ENCODE results near the gene APBB3.

APBB3 gene

DNA sequence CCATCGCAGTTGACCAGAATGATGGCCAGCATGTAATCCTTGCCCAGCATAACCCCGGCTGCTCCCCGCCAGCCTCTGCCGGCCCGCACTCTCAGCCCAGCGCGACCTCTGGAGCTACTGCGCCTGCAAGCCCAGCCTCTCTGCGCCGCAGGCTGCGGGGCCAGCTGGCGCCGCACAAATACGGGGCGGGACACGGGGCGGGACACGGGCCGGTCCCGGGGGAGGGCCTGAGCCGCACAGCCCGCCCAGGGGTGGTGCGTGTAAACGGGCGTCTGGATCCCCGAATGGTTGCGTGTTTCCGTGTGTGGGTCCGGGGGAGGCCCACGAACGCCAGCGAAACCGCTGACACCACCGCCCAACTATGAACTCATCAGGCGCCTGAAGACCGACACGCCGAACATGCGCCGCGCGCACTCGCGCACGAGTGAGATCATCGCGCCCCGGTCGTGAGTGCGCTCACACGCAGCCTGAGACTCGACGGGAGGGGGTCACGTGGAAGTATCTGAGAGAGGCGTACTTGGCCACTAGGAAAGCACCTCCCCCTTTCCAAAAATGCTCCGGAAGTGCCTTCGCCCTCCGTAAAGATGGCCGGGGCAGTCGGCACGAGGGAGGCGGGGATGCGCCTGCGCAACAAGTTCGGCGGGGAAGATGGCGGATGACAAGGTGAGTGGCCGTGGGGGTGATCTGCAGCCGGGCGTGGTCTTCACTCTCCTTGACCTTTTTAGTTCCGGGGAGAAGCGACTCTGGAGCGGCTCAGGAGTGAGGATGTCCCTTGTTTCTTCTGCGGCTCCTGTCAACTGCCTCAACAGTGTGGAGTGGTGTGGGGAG, at the start of gene APBB3, which contains the start of gene SLC35A4 (continued):
- TF ChIP-seq ZNF792 (tag by site-specific recombination; IDR thresholded peaks at IDR 0.05) (no peak), ZXDB (tag by site-specific recombination; IDR thresholded peaks at IDR 0.05) (peak; percentile 94), ZNF112 (tag by site-specific recombination; IDR thresholded peaks at IDR 0.05) (no peak), ZNF16 (tag by site-specific recombination; IDR thresholded peaks at IDR 0.05; ENCODE audit: low read depth) (no peak), ZNF155 (tag by site-specific recombination; IDR thresholded peaks at IDR 0.05) (no peak), ZNF660 (tag by site-specific recombination; IDR thresholded peaks at IDR 0.05) (peak; percentile 90), ZSCAN18 (tag by site-specific recombination; IDR thresholded peaks at IDR 0.05) (no peak), ZBTB10 (tag by site-specific recombination; IDR thresholded peaks at IDR 0.05) (peak; percentile 73), ZNF529 (tag by site-specific recombination; IDR thresholded peaks at IDR 0.05; ENCODE audit: insufficient replicate concordance) (no peak), ZNF544 (tag by site-specific recombination; IDR thresholded peaks at IDR 0.05) (no peak), SP3 (tag by site-specific recombination; IDR thresholded peaks at IDR 0.05) (peak; percentile 98), KLF8 (tag by site-specific recombination; IDR thresholded peaks at IDR 0.05) (peak; percentile 95), ZNF157 (tag by site-specific recombination; IDR thresholded peaks at IDR 0.05) (no peak), ZBTB7A (tag by site-specific recombination; IDR thresholded peaks at IDR 0.05; ENCODE audit: low read depth) (no peak), ZNF391 (tag by site-specific recombination; IDR thresholded peaks at IDR 0.05; ENCODE audit: borderline replicate concordance, low read depth) (peak; percentile 74; the same call in 1 of the 2 replicates), ZNF785 (tag by site-specific recombination; IDR thresholded peaks at IDR 0.05) (peak; percentile 100), HOXC10 (CRISPR knock-in tag; IDR thresholded peaks at IDR 0.05) (no peak), ZNF223 (tag by site-specific recombination; IDR thresholded peaks at IDR 0.05) (no peak), ZNF292 (tag by site-specific recombination; IDR thresholded peaks at IDR 0.05; ENCODE audit: borderline replicate concordance, low read depth) (no peak)
- TF ChIP-seq, protein P1, sequence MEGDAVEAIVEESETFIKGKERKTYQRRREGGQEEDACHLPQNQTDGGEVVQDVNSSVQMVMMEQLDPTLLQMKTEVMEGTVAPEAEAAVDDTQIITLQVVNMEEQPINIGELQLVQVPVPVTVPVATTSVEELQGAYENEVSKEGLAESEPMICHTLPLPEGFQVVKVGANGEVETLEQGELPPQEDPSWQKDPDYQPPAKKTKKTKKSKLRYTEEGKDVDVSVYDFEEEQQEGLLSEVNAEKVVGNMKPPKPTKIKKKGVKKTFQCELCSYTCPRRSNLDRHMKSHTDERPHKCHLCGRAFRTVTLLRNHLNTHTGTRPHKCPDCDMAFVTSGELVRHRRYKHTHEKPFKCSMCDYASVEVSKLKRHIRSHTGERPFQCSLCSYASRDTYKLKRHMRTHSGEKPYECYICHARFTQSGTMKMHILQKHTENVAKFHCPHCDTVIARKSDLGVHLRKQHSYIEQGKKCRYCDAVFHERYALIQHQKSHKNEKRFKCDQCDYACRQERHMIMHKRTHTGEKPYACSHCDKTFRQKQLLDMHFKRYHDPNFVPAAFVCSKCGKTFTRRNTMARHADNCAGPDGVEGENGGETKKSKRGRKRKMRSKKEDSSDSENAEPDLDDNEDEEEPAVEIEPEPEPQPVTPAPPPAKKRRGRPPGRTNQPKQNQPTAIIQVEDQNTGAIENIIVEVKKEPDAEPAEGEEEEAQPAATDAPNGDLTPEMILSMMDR (tag by site-specific recombination; IDR thresholded peaks at IDR 0.05): no peak
- TF ChIP-seq, protein P2, sequence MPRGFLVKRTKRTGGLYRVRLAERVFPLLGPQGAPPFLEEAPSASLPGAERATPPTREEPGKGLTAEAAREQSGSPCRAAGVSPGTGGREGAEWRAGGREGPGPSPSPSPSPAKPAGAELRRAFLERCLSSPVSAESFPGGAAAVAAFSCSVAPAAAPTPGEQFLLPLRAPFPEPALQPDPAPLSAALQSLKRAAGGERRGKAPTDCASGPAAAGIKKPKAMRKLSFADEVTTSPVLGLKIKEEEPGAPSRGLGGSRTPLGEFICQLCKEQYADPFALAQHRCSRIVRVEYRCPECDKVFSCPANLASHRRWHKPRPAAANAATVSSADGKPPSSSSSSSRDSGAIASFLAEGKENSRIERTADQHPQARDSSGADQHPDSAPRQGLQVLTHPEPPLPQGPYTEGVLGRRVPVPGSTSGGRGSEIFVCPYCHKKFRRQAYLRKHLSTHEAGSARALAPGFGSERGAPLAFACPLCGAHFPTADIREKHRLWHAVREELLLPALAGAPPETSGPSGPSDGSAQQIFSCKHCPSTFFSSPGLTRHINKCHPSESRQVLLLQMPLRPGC (tag by site-specific recombination; IDR thresholded peaks at IDR 0.05): peak; percentile 42; the same call in 1 of the 2 replicates
- TF ChIP-seq, protein P3, sequence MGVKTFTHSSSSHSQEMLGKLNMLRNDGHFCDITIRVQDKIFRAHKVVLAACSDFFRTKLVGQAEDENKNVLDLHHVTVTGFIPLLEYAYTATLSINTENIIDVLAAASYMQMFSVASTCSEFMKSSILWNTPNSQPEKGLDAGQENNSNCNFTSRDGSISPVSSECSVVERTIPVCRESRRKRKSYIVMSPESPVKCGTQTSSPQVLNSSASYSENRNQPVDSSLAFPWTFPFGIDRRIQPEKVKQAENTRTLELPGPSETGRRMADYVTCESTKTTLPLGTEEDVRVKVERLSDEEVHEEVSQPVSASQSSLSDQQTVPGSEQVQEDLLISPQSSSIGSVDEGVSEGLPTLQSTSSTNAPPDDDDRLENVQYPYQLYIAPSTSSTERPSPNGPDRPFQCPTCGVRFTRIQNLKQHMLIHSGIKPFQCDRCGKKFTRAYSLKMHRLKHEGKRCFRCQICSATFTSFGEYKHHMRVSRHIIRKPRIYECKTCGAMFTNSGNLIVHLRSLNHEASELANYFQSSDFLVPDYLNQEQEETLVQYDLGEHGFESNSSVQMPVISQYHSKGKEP (tag by site-specific recombination; IDR thresholded peaks at IDR 0.05): 0 out of 2 replicates have a peak, but pooled peaks have one; percentile 10
- TF ChIP-seq, protein P4, sequence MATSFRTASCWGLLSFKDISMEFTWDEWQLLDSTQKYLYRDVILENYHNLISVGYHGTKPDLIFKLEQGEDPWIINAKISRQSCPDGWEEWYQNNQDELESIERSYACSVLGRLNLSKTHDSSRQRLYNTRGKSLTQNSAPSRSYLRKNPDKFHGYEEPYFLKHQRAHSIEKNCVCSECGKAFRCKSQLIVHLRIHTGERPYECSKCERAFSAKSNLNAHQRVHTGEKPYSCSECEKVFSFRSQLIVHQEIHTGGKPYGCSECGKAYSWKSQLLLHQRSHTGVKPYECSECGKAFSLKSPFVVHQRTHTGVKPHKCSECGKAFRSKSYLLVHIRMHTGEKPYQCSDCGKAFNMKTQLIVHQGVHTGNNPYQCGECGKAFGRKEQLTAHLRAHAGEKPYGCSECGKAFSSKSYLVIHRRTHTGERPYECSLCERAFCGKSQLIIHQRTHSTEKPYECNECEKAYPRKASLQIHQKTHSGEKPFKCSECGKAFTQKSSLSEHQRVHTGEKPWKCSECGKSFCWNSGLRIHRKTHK (tag by site-specific recombination; IDR thresholded peaks at IDR 0.05): no peak
